Ureter (tissue), 1 donor: ENCODE measurements around the gene RAPGEF1. TPM values are rescaled to one million over a fixed set of nuclear protein-coding genes. Genes with fewer than 3 reads are reported as not detected.

Experiments
- DNase-seq: peaks from one replicate; pipeline ENCODE4 v3.0.0-alpha.2; 2020; ENCODE audit warnings: low spot score
- total RNA-seq: library from RNA; stranded (reverse); gene quantifications from one replicate; pipeline ENCODE4 v1.2.4, GENCODE V29; 2023
- donor health status: DM: yes; HTN: yes; CAD: no.

RAPGEF1 gene
- total RNA-seq, 1 donor from 2014 or later: 64.9 TPM

DNA sequence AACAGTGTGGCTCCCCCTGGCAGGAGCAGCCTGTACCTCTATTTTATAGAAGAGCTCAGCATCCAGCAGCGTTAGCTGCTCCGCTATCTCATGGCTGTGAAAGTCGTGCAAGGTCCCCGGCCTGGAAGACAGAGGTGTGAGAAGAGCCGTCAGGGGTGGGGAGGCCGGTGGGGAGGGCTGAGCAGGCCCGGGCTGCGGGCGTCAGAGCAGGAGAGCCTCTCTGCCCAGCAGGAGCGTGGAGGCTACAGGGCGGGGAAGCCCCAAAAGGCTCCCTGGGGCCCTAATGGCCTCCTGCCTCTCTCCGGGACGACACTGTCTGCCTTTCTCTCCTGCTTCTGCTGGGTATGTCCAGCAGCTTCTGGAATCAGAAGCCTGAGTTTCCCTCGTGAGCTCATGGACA is 152.0 kb downstream of the RAPGEF1 start:
- DNase-seq: no peak

DNA sequence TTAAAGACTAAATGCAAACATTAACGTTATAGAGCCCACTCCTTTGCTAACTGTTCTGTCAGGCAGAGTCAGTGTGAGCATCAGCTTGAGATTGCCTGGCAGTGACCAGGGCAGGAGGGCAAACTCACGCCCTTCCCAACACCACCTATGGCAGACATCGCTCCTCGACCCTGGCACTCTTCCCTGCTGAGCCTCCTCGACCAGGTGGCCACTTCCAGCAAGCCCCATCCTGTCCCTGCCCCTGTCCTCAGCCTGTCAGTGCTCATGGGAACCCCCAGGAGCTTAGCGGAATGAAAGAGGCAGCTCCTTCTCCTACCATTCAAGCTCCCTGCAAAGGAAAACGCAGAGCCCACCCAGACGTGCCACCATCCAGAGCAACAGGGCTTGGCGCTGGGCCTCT is 152.5 kb downstream of the RAPGEF1 start:
- no peak for DNase-seq

DNA sequence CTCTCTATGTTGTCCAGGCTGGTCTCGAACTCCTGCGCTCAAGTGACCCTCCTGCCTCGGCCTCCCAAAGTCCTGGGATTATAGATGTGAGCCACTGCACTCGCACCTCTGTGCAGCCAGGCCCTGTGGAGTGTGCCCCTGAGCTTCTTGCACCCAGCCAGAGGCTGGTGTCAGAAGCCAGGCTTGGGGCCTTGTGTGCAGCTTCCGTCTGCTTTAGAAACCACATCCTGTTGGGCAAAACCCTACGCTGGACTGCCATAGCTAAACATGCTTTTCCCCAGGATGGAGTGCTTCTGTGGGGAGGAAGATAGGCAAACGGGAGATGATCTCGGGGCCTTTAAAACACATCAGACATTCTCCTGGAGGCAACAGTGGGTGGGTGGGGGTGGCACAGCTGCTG is 154.5 kb downstream of the RAPGEF1 start:
- DNase-seq: no peak

DNA sequence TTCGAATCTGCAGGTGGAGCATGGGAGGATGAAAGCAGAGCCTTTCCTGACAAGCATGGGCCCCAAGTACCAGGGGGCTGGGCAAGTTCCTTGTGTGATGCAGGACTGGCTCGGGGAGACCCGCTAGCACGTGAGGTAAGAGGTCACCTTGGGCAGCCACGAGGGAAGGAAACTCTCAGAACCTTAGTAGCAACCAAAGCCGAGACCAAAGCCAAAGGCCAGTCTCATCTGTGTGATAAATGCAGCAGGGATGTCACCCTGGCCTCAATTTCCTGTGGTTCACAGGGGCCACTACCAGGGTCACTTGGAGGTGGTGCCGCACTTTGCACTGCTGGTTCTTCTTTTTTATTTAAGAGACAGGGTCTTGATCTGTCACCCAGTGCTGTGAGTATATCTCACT is 155.0 kb downstream of the RAPGEF1 start:
- no peak for DNase-seq

DNA sequence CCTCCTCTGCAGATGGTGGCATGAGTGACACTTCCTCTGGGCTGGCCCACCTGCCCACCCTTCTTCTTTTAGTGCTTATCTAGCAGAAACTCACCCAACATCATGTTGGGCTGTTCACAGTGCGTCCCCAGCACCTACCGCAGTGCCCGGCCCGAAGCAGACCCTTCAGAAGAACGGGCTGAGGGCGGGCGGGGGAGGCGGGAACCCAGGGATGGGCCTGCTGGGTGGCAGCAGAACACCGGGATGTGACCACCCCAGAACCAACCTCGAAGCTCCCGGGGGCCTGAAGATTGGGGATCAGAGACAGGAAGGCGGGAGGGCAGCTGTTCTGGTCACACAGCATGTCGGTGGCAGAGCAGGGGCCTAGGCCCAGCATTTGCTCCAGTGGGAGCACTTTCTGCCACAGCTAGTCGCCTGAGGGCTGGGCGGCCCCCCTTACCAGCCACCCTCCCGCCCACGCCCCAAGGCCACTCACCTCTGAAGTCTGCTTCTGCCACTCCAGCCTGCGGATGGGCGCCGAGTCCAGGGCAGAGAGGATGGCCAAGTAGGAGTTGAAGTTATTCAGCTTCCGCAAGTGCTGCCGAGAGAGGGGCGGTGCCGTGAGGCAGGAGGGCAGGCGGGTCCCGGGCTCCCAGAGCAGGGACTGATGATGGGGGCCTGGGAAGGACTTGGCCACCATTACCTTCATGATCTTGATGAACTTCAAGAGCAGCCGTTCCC is 155.9 kb downstream of the RAPGEF1 start:
- no peak for DNase-seq

DNA sequence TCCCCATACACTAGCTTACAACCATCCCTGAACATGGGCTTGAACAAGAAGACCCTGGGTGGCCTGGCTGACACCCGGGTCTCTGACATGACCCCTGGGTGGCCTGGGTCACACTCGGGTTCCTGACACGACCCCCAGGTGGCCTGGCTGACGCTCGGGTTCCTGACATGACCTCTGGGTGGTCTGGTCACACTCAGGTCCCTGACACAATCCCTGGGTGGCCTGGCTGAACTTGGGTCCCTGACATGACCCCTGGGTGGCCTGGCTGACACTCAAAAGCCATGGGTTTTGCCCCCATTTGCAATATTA is 156.6 kb downstream of the RAPGEF1 start:
- DNase-seq: no peak

DNA sequence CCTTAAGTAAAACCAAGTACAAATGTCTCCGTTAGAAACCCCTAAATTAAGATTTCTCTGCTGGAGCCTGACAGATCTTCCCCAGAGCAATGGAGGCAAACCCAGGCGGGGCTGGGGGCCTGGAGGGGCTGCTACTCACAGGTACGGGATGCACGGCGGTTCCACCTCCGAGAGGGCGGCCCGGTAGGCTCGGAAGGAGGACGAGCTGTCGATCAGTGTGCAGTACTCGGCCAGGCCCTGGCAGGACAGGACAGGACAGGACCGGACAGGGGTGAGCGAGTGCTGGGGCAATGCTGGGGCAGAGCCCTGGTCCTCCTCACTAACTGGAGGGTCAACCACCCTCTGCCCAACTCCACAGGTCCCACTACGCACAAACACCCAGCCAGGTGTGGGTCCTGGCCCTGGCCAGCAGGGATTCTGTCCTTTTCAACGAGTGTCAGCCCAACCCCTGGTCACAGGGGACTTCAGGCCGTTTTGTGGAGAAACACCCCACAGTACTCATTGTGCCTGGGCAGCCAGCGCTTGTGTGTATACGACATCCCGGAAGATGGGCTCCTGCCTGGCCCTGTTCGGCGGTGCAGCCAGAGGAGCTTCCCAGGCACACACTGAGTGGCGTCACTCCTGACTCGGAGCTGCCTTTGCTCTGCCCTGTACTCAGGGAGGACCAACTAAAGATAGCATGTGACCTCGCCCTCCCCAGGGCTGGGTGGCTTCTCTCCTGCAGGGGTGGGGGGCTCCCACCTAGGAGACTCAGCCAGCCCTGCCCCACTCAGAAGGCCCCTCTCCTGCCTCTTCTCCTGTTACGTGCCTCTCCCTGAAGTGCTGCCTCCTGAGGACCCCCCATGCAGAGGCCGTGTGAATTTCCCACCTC is 157.2 kb downstream of the RAPGEF1 start:
- no peak for DNase-seq

DNA sequence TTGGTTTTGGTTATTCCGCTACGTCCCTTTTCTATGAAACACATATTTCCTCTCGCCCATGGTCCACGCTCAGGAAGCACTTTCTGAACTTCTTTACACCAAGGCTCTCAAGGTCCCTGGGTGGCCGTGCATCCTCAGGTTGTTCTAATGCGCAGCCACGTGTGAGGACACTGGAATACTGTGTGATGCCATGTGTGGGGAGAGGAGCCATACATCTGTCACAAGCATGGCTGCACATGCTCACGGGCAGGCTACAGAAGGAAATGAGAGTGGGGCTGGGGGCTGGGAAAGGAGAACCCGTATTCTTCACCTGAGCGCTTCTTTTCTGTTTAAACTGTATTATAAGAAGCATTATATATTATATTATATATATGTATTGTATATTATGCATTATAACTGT is 157.8 kb downstream of the RAPGEF1 start:
- DNase-seq: no peak

DNA sequence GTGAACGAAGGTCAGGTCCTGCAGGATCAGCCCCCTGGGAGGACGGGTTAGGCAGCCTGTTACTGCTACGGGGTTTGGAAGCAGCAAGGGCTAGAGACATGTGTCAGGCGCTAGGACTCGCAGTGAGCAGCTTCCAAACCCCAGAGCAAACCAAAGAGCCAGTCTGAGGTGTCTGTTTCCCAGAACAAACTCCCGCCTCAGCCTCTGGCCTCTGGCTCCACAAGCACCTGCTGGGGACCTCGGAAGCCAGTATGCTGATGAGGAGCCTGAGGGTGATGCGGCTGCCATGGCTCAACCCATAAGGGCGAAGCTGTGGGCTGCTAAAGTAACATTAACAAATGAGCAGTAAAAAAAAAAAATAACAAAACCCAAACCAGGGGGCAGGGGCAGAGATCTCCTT is 159.5 kb downstream of the RAPGEF1 start:
- no peak for DNase-seq

DNA sequence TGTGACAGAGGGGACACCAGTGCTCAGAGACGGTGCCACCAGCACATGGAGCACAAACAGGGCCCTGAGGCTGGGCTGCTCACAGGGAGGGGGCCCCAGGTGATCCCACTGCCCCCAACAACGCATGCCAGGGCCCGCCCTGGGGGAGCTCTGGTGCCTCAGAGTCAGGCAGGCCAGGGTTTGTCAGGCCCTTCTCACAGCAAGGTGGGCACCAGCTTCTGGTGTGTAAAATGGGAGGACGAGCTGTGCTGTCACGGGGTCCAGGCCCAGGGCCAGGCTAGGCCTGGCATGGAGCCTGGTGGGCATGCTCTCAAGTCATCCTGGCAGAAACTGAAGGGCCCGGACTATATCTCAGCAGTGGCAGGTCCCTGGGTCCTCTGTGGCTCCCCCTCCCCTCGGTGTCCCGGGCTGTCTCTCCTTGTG is 160.1 kb downstream of the RAPGEF1 start:
- no peak for DNase-seq

DNA sequence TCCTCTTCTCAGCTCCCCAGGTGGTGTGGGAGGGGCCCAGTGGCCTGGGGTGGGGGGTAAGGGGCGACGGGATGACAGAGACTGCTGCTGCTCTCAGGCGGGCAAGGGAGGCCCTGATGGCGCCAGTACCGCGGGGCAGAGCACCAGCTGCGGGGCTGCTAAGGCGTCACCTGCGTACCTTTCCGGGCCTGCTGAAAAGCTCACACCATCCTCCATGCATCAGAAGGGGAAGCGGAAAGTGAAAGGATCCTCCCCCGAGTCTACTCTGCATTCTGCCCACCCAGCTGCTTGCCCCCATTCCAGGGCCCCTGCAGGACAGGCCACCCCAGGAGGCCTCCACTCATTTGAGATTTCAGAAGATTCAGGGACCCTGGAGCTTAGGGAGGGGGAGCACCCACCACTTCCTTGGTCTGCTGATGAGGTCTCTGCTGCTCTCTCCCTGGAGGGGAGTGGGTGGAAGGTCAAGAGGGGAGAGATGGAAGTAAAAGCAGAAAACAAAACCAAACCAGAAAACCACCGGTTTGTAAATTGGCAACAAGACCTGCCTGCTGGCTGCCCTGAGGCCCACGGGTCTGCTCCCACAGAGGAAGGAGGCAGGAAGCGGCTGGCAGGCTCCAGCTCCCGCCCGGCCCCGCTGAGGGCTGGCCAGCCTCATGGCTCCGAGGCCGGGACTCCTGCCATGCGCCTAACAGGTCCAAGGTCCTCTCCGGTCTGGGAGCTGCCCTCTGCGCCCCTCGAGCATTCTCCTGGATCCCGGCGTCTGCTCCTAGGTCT is 161.0 kb downstream of the RAPGEF1 start:
- DNase-seq: no peak

DNA sequence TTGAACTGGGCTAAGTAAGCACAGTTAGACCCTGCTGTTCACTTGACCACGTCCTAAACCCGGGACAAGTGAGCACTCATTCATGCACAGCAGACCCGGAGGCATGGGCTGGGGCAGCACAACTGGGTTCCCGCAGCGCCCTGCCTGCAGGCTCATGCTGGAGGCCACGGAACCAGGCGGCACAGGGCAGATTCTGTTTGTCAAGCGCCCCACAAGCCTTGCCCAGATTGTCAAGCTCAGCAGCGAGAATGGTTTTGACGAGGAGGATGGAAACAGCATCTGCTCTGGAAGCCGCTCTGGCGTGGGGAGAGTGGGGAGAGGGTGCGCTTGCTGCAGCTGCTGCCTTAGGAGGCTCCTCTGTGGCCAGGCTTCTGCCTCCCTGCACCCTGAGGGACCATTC is 161.9 kb downstream of the RAPGEF1 start:
- DNase-seq: no peak

DNA sequence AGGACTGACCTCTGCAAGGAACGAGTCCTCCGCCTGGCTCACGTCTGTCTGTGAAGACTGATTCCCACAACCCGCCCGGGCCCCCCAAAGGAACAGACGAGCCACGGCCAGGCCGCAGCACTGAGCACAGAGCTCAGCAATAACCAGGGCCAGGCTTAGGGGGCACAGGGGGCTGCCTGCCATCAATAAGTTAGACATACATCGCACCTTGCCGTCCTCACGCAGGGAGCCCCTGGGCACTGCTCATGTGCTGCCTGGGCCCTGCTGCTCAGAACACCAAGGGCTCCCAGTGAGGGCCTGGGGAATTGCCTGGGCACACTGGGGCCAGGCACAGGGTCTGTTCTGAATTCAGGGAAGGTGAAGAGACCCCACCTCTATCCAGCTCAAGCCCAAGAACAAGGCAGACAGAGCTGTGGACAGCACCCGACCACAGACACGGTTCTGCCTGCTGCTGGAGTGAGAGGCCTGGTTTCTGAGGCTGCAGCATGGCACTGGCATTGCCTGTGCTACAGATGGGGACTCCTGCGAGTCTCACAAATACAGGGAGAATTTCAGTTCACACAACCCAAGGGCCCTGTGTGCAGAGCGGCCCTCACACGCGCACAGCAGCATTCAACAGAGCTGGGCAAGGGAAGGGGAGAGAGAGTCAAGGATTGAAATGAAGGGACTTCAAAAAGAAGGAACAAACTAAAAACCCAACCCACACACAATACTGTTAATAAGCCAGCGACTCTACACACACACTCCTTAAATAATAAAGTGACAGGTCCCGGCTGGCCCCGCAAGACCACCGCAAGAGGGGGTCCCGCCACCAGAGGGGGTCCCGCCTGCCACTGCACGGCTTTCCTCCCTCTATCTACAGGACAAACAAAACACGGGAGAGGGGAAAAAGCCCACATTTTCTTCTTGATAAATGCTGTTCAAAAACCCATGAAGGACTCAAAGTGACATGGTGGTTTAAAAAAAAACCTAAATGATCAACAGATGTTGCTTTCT is 162.6 kb downstream of the RAPGEF1 start:
- no peak for DNase-seq

DNA sequence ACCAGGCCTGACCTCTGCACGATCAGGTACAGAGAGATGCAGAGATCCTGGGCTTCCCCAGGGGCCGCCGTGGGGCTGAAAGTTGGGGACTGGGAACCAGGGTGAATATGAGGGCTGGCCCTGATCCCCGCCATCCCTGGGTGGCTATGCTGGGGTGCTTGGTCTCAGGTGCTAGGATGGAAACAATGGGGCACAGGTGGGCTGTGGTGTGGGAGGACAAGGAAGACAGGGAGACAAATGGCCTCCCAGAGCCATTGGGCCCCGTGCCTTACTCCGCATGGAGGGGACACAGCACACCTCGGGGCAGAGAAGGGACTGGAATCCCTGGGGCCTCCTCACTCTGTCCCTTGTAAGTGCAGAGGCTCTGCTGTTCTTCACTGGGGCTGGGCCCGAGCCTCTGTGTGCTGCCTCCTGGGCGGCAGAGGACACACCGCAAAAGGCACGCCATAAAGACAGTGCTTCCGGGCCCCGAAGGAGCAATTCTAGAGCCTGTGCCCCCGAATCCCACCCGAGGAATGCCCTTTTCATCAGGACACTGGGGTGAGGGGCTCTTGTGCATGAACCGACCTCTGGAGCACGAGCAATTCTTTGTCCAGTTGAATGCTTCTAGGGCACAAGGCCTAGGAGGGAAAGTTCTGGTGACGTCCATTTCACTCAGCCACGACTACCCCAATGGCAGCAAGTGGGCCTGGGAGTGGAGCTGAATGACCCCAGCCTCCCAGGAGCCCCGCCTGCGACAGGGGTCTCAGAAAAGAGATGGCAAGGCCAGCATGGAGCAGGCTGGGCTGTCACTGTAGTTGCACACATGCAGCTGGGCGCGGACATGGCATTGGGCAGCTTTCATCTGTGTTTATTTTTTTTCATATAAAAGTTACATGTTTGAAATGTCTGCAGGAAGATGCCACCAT is 163.7 kb downstream of the RAPGEF1 start:
- no peak for DNase-seq

DNA sequence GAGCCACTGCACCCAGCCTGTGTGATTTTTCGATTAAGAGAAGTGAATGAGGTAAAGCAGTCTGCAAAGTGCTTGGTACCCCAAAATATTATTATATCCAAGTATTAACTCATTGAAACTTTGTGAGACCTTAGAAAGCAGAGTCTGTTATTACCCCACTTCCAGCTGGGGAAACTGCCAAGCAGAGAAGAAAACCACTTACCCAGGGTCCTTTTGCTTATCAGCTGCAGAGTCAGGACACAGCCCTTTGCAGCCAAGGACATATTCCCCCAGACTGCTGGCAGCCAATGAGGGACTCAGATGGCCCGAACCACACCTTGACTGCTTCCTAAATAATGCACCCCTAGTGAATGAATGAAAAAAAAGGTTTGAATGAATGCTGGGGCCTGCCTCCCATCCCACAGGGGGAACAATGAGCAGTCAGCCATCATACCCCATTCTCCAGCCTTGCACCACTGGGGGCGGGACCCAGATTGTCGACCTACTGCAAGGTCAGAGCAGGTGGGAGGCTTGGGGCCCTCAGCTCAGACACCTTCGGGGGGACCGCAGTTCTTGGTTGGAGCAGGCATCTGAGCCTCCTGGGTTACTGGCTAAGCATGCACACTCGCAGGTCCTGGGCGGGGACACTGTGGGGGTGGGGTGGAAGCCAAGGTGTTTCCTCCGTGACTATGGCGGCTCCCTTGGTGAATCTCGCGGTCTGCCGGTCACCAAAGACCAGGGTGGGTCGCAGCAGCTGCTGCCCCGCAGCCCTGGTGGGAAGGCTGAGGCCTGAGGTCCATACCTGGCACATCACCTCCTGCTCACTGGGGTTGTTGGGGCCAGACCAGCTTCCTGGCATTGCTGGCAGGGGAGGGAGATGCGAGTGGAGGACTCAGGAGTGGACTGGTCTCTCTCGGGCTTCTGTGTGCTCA is 164.9 kb downstream of the RAPGEF1 start:
- no peak for DNase-seq

DNA sequence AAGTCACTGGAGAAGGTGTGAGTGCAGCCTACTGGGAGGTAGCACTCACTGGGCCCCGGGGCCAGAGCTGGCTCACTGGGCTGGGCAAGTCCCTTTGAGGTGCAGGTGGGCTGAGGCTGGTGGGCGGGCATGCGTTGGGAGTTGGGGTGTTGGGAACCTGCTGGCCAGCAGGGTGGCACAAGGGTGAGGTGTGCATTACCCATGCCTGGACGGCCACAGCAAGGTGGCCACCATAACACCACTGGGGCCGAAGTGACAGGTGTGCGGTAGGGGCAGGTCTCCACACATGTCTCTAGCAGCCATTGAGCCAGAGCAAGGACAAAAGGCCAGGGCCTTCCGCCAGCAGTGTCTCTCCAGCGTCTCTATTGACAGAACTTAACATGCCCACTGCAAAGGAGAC is 172.0 kb downstream of the RAPGEF1 start:
- DNase-seq: no peak

DNA sequence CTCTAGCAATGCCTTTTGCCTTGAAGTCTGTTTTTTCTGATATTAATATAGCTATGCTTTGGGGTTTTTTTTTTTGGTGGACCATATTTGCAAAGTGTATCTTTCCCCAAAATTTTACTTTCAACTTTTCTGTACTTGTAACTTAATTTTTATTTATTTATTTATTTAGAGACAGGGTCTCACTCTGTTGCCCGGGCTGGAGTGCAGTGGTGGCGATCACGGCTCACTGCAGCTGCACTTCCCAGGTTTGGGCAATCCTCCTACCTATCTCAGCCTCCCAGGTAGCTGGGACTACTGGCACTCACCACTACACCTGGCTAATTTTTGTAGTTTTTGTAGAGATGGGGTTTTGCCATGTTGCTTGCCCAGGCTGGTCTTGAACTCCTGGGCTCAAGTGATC is 173.7 kb downstream of the RAPGEF1 start:
- no peak for DNase-seq

DNA sequence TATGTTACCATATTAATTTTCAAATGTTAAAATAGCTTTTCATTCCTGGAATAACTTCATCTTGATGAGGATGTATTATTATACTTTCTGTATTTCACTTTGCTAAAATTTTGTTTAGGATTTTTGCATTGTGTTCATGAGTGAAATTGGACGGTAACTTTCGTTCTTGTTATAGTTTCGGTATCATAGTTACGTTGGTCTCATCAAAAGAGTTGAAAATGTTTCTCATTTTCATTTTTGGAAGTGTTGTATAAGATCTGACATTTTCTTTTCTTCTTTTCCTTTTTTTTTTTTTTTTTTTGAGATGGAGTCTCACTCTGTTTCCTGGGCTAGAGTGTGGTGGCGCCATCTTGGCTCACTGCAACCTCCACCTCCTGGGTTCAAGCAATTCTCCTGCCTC is 174.5 kb downstream of the RAPGEF1 start:
- DNase-seq: no peak
